ENCODE measurements around the gene FAF1. TPM values are rescaled to one million over a fixed set of nuclear protein-coding genes. Genes with fewer than 3 reads are reported as not detected.

Gene FAF1
- total RNA-seq, 1 experiment from 2014 or later = 73.2 TPM

DNA sequence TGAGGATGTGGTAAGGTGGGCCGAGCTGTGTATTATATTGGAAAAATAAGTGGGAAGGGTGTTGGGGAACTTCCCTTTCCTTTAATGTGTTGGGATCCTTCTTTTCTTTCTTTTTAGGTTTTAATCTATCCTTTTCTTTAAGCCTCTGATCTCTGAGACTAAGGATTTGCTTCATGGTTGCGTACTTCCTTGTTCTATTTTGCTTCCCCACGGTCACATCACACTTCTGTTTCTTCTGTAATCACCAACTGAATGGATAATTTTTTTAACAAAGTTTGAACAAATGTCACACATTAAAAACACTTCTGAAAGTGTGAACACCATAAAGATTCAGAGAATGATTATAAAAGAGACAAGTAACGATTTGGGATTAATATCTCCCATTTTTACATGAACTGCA is 554.3 kb downstream of the FAF1 start:
- TF ChIP-seq, protein P1, sequence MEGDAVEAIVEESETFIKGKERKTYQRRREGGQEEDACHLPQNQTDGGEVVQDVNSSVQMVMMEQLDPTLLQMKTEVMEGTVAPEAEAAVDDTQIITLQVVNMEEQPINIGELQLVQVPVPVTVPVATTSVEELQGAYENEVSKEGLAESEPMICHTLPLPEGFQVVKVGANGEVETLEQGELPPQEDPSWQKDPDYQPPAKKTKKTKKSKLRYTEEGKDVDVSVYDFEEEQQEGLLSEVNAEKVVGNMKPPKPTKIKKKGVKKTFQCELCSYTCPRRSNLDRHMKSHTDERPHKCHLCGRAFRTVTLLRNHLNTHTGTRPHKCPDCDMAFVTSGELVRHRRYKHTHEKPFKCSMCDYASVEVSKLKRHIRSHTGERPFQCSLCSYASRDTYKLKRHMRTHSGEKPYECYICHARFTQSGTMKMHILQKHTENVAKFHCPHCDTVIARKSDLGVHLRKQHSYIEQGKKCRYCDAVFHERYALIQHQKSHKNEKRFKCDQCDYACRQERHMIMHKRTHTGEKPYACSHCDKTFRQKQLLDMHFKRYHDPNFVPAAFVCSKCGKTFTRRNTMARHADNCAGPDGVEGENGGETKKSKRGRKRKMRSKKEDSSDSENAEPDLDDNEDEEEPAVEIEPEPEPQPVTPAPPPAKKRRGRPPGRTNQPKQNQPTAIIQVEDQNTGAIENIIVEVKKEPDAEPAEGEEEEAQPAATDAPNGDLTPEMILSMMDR (IDR thresholded peaks at IDR 0.05 in 2 of 3, conservative IDR thresholded peaks at IDR 0.05 in 1 of 3; ENCODE audit: borderline replicate concordance in 1 of 3, insufficient read depth in 1 of 3, low read depth in 2 of 3, low read length in 2 of 3) = no peak
- TF ChIP-seq YY1 (IDR thresholded peaks at IDR 0.05; ENCODE audit: extremely low read depth, insufficient replicate concordance, low read depth, low read length) = no peak
- TF ChIP-seq EZH2phosphoT487 (IDR thresholded peaks at IDR 0.05; ENCODE audit: borderline replicate concordance) = no peak
- TF ChIP-seq SRF (IDR thresholded peaks at IDR 0.05; ENCODE audit: low read depth) = no peak
- TF ChIP-seq EGR1 (IDR thresholded peaks at IDR 0.05; ENCODE audit: low read depth) = no peak
- no peak for TF ChIP-seq FOSL1 (IDR thresholded peaks at IDR 0.05; ENCODE audit: low read depth)
- no peak for TF ChIP-seq SIN3A (IDR thresholded peaks at IDR 0.05; ENCODE audit: low read depth)
- TF ChIP-seq, protein P2, sequence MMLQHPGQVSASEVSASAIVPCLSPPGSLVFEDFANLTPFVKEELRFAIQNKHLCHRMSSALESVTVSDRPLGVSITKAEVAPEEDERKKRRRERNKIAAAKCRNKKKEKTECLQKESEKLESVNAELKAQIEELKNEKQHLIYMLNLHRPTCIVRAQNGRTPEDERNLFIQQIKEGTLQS (IDR thresholded peaks at IDR 0.05) = no peak
- TF ChIP-seq, protein P3, sequence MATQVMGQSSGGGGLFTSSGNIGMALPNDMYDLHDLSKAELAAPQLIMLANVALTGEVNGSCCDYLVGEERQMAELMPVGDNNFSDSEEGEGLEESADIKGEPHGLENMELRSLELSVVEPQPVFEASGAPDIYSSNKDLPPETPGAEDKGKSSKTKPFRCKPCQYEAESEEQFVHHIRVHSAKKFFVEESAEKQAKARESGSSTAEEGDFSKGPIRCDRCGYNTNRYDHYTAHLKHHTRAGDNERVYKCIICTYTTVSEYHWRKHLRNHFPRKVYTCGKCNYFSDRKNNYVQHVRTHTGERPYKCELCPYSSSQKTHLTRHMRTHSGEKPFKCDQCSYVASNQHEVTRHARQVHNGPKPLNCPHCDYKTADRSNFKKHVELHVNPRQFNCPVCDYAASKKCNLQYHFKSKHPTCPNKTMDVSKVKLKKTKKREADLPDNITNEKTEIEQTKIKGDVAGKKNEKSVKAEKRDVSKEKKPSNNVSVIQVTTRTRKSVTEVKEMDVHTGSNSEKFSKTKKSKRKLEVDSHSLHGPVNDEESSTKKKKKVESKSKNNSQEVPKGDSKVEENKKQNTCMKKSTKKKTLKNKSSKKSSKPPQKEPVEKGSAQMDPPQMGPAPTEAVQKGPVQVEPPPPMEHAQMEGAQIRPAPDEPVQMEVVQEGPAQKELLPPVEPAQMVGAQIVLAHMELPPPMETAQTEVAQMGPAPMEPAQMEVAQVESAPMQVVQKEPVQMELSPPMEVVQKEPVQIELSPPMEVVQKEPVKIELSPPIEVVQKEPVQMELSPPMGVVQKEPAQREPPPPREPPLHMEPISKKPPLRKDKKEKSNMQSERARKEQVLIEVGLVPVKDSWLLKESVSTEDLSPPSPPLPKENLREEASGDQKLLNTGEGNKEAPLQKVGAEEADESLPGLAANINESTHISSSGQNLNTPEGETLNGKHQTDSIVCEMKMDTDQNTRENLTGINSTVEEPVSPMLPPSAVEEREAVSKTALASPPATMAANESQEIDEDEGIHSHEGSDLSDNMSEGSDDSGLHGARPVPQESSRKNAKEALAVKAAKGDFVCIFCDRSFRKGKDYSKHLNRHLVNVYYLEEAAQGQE (IDR thresholded peaks at IDR 0.05; ENCODE audit: low read depth) = no peak
- TF ChIP-seq ELF1 (IDR thresholded peaks at IDR 0.05; ENCODE audit: borderline replicate concordance, low read depth) = no peak
- H2AFZ ChIP-seq (ENCODE audit: low read depth, low read length, poor library complexity, severe bottlenecking) = no peak overlapping the region
- ChIA-PET POLR2A (no interaction called here), CTCF (no interaction called here), RAD21 (ENCODE audit: low non-redundant PET in 1 of 2, low total read pairs in 2 of 2, uncharacterized antibody in 2 of 2, unreplicated experiment in 2 of 2) (no interaction called here)
- no peaks in the 10 kb centered on the region for H3K9me3 ChIP-seq (ENCODE audit: control insufficient read depth in 1 of 2, insufficient read depth in 1 of 2, low read depth in 1 of 2, low read length in 2 of 2)
- H3K4me2 ChIP-seq (ENCODE audit: low read length) = no peak overlapping the region
- H4K20me1 ChIP-seq (ENCODE audit: insufficient read depth) = no peaks in the 10 kb centered on the region
- no peaks in the 10 kb centered on the region for H3K27me3 ChIP-seq (ENCODE audit: insufficient read depth, low read length)
- H3K79me2 ChIP-seq (ENCODE audit: insufficient read depth, low read length) = no peaks in the 10 kb centered on the region
- H3K27ac ChIP-seq (ENCODE audit: low read depth, low read length) = no peak overlapping the region
- H3K36me3 ChIP-seq (ENCODE audit: control insufficient read depth in 1 of 2, insufficient read depth in 2 of 2, low read length in 2 of 2) = no peaks in the 10 kb centered on the region
- ATAC-seq = no peak
- BruUV-seq (replicated peaks) = no TSS peak
- no peaks in the 10 kb centered on the region for H3K4me1 ChIP-seq (ENCODE audit: control insufficient read depth in 1 of 2, insufficient read depth in 2 of 2, low read length in 2 of 2)
- no peak overlapping the region for H3K9ac ChIP-seq (ENCODE audit: low read length)
- H3K9me2 ChIP-seq (ENCODE audit: insufficient read depth) = no peaks in the 10 kb centered on the region
- no peak overlapping the region for H3K4me3 ChIP-seq (replicated peaks in 1 of 2; ENCODE audit: low read depth in 1 of 2, low read length in 2 of 2)
- intact Hi-C loops (cut with micrococcal nuclease) = no loop called here
- no peak for DNase-seq (ENCODE audit: low read depth, low spot score)
